WTC11 (cell line): Measurements from ENCODE around the gene SLC25A25. TPM values are rescaled to one million over a fixed set of nuclear protein-coding genes. Genes with fewer than 3 reads are reported as not detected.

Source experiments
- ATAC-seq: fragments of 200-7000 bp; cut with Tn5 transposase; 2 replicates; pipeline ENCODE4 v1.10.0; 2021; ENCODE audit warnings: mild to moderate bottlenecking, moderate library complexity
- CTCF ChIA-PET: fragments of 300-600 bp; sonication (Branson Sonifier 250); formaldehyde crosslinking; loops from one replicate; lab custom pipeline; 2021; ENCODE audit warnings: antibody characterized with exemption; lab: Charles Lee
- POLR2A ChIA-PET: fragments of 350-600 bp; sonication (Branson Sonifier 250); formaldehyde crosslinking; loops from one replicate; lab custom pipeline; 2021; ENCODE audit warnings: antibody characterized with exemption; lab: Charles Lee
- DNase-seq: peaks from one replicate; pipeline ENCODE4 v3.0.0; 2021; ENCODE audit warnings: low spot score
- H3K27ac Mint-ChIP-seq: 2 replicates; pipeline ENCODE4 v1.8.0; 2021; ENCODE audit warnings: mixed read lengths
- H3K27me3 Mint-ChIP-seq: 2 replicates; pipeline ENCODE4 v1.8.0; 2021; ENCODE audit warnings: low read depth, mild to moderate bottlenecking, moderate library complexity, mixed read lengths
- H3K36me3 Mint-ChIP-seq: 2 replicates; pipeline ENCODE4 v1.8.0; 2021; ENCODE audit warnings: mixed read lengths
- H3K4me1 Mint-ChIP-seq: 2 replicates; pipeline ENCODE4 v1.8.0; 2022; ENCODE audit warnings: mixed read lengths
- H3K4me3 Mint-ChIP-seq: 2 replicates; pipeline ENCODE4 v1.8.0; 2021; ENCODE audit warnings: mild to moderate bottlenecking, moderate library complexity, mixed read lengths
- H3K9me3 Mint-ChIP-seq: 2 replicates; pipeline ENCODE4 v1.8.0; 2021; ENCODE audit warnings: mixed read lengths
- AR ChIP-seq: fragments of 250-450 bp; sonication (Bioruptor Pico); IDR thresholded peaks from 2 replicates; pipeline ENCODE4 v1.9.0; 2021; ENCODE audit warnings: mild to moderate bottlenecking
- ATF1 ChIP-seq: sonication (generic); formaldehyde crosslinking; IDR thresholded peaks from 2 replicates; pipeline ENCODE4 v1.8.1; 2023; ENCODE audit warnings: mild to moderate bottlenecking, moderate library complexity, missing genetic modification reagents
- ATF3 ChIP-seq: sonication (generic); formaldehyde crosslinking; conservative IDR thresholded peaks from 2 replicates; pipeline ENCODE4 v1.8.1; 2022; ENCODE audit warnings: mild to moderate bottlenecking, missing genetic modification reagents
- E2F5 ChIP-seq: sonication (generic); formaldehyde crosslinking; IDR thresholded peaks from 2 replicates; pipeline ENCODE4 v1.8.1; 2022; ENCODE audit warnings: mild to moderate bottlenecking, moderate library complexity, missing genetic modification reagents
- EMX1 ChIP-seq: fragments of 250-450 bp; sonication (Bioruptor Pico); IDR thresholded peaks from 2 replicates; pipeline ENCODE4 v1.8.0; 2021; ENCODE audit warnings: mild to moderate bottlenecking
- FOXJ3 ChIP-seq: sonication (generic); formaldehyde crosslinking; IDR thresholded peaks from 2 replicates; pipeline ENCODE4 v1.9.0; 2021; ENCODE audit warnings: missing genetic modification reagents, mild to moderate bottlenecking, borderline replicate concordance
- GTF2I ChIP-seq: fragments of 250-450 bp; sonication (Bioruptor Pico); conservative IDR thresholded peaks from 2 replicates; pipeline ENCODE4 v1.4.0; 2021; ENCODE audit warnings: mild to moderate bottlenecking
- MLX ChIP-seq: sonication (generic); formaldehyde crosslinking; IDR thresholded peaks from 2 replicates; pipeline ENCODE4 v1.8.1; 2023; ENCODE audit warnings: mild to moderate bottlenecking, missing genetic modification reagents, moderate library complexity
- NFE2L1 ChIP-seq: sonication (generic); formaldehyde crosslinking; IDR thresholded peaks from 2 replicates; pipeline ENCODE4 v1.8.1; 2023; ENCODE audit warnings: missing genetic modification reagents
- PREB ChIP-seq: sonication (generic); formaldehyde crosslinking; IDR thresholded peaks from 2 replicates; pipeline ENCODE4 v1.8.1; 2022; ENCODE audit warnings: mild to moderate bottlenecking, missing genetic modification reagents, moderate library complexity, borderline replicate concordance
- PRRX2 ChIP-seq: fragments of 250-450 bp; sonication (Bioruptor Pico); IDR thresholded peaks from 2 replicates; pipeline ENCODE4 v1.8.0; 2021; ENCODE audit warnings: mild to moderate bottlenecking
- SMAD3 ChIP-seq: sonication (generic); formaldehyde crosslinking; IDR thresholded peaks from 2 replicates; pipeline ENCODE4 v1.8.0; 2022; ENCODE audit warnings: missing genetic modification reagents, mild to moderate bottlenecking, borderline replicate concordance
- TEAD4 ChIP-seq: sonication (generic); formaldehyde crosslinking; IDR thresholded peaks from 2 replicates; pipeline ENCODE4 v1.8.0; 2022; ENCODE audit warnings: mild to moderate bottlenecking, missing genetic modification reagents
- ZNF671 ChIP-seq: fragments of 250-450 bp; sonication (Bioruptor Pico); IDR thresholded peaks from 2 replicates; pipeline ENCODE4 v1.8.0; 2021; ENCODE audit warnings: mild to moderate bottlenecking
- total RNA-seq: library from RNA; stranded (reverse); gene quantifications from 3 replicates; pipeline ENCODE4 v1.2.3, GENCODE V29; 2021
- TF ChIP-seq, protein P1 (sequence below): sonication (generic); formaldehyde crosslinking; IDR thresholded peaks from 2 replicates; pipeline ENCODE4 v1.8.0; 2023; ENCODE audit warnings: missing genetic modification reagents
- TF ChIP-seq, protein P2 (sequence below): sonication (generic); formaldehyde crosslinking; IDR thresholded peaks from 2 replicates; pipeline ENCODE4 v1.8.1; 2023; ENCODE audit warnings: mild to moderate bottlenecking, missing genetic modification reagents
- TF ChIP-seq, protein P3 (sequence below): fragments of 250-450 bp; sonication (Bioruptor Pico); IDR thresholded peaks from 2 replicates; pipeline ENCODE4 v1.9.0; 2021; ENCODE audit warnings: mild to moderate bottlenecking
- TF ChIP-seq, protein P4 (sequence below): fragments of 200-600 bp; IDR thresholded peaks from 2 replicates; pipeline ENCODE4 v1.8.0; 2022; ENCODE audit warnings: antibody characterized with exemption

SLC25A25 gene
- total RNA-seq, 1 experiment from 2014 or later, result 17.4 TPM

DNA sequence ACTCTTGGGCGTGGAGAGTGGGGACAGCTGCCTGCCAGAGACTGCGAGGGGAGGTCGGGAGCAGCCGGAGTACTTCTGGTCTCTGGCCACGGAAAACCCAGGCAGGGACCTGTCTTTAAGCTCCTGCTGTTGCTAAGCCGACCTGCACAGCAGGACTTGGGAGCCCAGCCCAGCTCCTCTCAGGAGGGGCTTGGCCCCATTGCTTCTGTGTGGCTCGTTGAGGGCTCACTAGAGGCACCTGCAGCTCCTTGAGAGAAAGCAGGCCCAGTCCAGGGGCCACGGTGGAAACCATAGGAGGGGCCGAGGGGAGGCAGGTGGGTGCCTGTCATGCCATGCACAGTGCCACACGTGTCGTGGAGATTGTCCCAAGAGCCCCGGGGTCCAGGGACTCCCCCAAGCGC, 77.9 kb downstream of the SLC25A25 start (continued):
- TF ChIP-seq MLX (CRISPR knock-in tag) (no peak), SMAD3 (CRISPR knock-in tag) (no peak), PREB (no peak), AR (CRISPR knock-in tag) (no peak)
- TF ChIP-seq, protein P1, sequence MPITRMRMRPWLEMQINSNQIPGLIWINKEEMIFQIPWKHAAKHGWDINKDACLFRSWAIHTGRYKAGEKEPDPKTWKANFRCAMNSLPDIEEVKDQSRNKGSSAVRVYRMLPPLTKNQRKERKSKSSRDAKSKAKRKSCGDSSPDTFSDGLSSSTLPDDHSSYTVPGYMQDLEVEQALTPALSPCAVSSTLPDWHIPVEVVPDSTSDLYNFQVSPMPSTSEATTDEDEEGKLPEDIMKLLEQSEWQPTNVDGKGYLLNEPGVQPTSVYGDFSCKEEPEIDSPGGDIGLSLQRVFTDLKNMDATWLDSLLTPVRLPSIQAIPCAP, result no peak
- TF ChIP-seq, all 79 proteins: peak for 0

- peaks cover 12% of the 10 kb centered on the region for H3K4me1 Mint-ChIP-seq
- no peak overlapping the region for H3K27ac Mint-ChIP-seq
- no peaks in the 10 kb centered on the region for H3K36me3 Mint-ChIP-seq
- ATAC-seq (no peak), DNase-seq (no peak)
- no peak overlapping the region for H3K4me3 Mint-ChIP-seq
- H3K9me3 Mint-ChIP-seq, result no peaks in the 10 kb centered on the region
- CTCF ChIA-PET, result interaction anchor here (1.1 to 3.3 kb wide), 3 partner anchors 18 to 29 kb away, joined by 3 to 27 read pairs (median 10); no protein-coding TSS in a partner anchor
- TF ChIP-seq E2F5 (CRISPR knock-in tag), result no peak
- TF ChIP-seq EMX1 (CRISPR knock-in tag), result no peak
- TF ChIP-seq ZNF671 (CRISPR knock-in tag), result no peak
- TF ChIP-seq, protein P2, sequence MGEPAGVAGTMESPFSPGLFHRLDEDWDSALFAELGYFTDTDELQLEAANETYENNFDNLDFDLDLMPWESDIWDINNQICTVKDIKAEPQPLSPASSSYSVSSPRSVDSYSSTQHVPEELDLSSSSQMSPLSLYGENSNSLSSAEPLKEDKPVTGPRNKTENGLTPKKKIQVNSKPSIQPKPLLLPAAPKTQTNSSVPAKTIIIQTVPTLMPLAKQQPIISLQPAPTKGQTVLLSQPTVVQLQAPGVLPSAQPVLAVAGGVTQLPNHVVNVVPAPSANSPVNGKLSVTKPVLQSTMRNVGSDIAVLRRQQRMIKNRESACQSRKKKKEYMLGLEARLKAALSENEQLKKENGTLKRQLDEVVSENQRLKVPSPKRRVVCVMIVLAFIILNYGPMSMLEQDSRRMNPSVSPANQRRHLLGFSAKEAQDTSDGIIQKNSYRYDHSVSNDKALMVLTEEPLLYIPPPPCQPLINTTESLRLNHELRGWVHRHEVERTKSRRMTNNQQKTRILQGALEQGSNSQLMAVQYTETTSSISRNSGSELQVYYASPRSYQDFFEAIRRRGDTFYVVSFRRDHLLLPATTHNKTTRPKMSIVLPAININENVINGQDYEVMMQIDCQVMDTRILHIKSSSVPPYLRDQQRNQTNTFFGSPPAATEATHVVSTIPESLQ (CRISPR knock-in tag), result no peak
- TF ChIP-seq ATF3, result no peak
- POLR2A ChIA-PET, result interaction anchor here (0.6 kb wide), 1 partner anchor 1772 kb away, joined by 4 read pairs; no protein-coding TSS in a partner anchor
- H3K27me3 Mint-ChIP-seq, result peaks cover 7% of the 10 kb centered on the region; the same call in 1 of the 2 replicates
Observed at GRCh38 chr9:128146591-128147120, 78.6 kb downstream of the SLC25A25 start.

- no peak for ATAC-seq
- POLR2A ChIA-PET, result no interaction called here
- H3K9me3 Mint-ChIP-seq, result no peaks in the 10 kb centered on the region
Observed at GRCh38 chr9:128148509-128149000, 80.5 kb downstream of the SLC25A25 start.

More at GRCh38 chr9:128148509-128149000, 80.5 kb downstream of the SLC25A25 start:
- H3K4me3 Mint-ChIP-seq, result no peak overlapping the region
- peaks cover 12% of the 10 kb centered on the region for H3K4me1 Mint-ChIP-seq
- TF ChIP-seq GTF2I, result no peak
- TF ChIP-seq, protein P3, sequence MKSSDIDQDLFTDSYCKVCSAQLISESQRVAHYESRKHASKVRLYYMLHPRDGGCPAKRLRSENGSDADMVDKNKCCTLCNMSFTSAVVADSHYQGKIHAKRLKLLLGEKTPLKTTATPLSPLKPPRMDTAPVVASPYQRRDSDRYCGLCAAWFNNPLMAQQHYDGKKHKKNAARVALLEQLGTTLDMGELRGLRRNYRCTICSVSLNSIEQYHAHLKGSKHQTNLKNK (CRISPR knock-in tag), result no peak
- TF ChIP-seq ATF1, result no peak
- TF ChIP-seq PRRX2 (CRISPR knock-in tag), result no peak
- no peak for TF ChIP-seq SMAD3 (CRISPR knock-in tag)
- TF ChIP-seq, protein P2 (CRISPR knock-in tag), result no peak
- TF ChIP-seq, protein P4, sequence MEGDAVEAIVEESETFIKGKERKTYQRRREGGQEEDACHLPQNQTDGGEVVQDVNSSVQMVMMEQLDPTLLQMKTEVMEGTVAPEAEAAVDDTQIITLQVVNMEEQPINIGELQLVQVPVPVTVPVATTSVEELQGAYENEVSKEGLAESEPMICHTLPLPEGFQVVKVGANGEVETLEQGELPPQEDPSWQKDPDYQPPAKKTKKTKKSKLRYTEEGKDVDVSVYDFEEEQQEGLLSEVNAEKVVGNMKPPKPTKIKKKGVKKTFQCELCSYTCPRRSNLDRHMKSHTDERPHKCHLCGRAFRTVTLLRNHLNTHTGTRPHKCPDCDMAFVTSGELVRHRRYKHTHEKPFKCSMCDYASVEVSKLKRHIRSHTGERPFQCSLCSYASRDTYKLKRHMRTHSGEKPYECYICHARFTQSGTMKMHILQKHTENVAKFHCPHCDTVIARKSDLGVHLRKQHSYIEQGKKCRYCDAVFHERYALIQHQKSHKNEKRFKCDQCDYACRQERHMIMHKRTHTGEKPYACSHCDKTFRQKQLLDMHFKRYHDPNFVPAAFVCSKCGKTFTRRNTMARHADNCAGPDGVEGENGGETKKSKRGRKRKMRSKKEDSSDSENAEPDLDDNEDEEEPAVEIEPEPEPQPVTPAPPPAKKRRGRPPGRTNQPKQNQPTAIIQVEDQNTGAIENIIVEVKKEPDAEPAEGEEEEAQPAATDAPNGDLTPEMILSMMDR, result no peak
- no peak for TF ChIP-seq TEAD4 (CRISPR knock-in tag)
- TF ChIP-seq MLX (CRISPR knock-in tag), result no peak
- no peak for TF ChIP-seq NFE2L1 (CRISPR knock-in tag)
- TF ChIP-seq FOXJ3 (CRISPR knock-in tag), result no peak
- TF ChIP-seq, all 79 proteins: peak for 0
- Mint-ChIP-seq H3K27me3 (peaks cover 7% of the 10 kb centered on the region; the same call in 1 of the 2 replicates), H3K36me3 (no peaks in the 10 kb centered on the region), H3K27ac (no peak overlapping the region)
- CTCF ChIA-PET, result no interaction called here
- DNase-seq, result no peak
